ENCODE measurements around the gene HSPA12A. TPM values are rescaled to one million over a fixed set of nuclear protein-coding genes. Genes with fewer than 3 reads are reported as not detected.

Gene HSPA12A
- total and polyA plus RNA-seq, 2 donors (not counting 1 experiment from before 2014, with no cell fraction given), result 14.4 to 15.7 TPM

DNA sequence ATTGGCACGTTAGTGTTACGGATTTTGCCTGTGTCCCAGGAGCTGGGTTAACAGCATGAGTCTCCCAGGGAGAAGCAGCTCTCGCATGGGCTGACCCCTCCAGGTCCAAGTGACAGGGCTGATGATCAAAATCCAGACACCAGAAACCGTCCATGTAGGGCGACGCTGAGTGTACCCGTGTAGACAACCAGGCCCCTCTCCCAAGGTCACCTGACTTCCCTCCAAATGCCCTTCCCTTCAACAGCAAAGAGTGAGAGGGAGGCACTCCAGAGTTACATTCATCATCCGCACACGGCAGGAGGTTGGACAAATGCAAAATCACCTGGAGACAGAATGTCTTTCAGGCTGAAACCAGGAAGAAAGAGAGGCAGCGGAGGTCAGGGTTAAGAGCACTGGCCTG is 14.9 kb upstream of the HSPA12A start:
- no peak for TF ChIP-seq EZH2 (IDR thresholded peaks at IDR 0.05; ENCODE audit: low read length, missing control alignments)
- TF ChIP-seq, protein P1, sequence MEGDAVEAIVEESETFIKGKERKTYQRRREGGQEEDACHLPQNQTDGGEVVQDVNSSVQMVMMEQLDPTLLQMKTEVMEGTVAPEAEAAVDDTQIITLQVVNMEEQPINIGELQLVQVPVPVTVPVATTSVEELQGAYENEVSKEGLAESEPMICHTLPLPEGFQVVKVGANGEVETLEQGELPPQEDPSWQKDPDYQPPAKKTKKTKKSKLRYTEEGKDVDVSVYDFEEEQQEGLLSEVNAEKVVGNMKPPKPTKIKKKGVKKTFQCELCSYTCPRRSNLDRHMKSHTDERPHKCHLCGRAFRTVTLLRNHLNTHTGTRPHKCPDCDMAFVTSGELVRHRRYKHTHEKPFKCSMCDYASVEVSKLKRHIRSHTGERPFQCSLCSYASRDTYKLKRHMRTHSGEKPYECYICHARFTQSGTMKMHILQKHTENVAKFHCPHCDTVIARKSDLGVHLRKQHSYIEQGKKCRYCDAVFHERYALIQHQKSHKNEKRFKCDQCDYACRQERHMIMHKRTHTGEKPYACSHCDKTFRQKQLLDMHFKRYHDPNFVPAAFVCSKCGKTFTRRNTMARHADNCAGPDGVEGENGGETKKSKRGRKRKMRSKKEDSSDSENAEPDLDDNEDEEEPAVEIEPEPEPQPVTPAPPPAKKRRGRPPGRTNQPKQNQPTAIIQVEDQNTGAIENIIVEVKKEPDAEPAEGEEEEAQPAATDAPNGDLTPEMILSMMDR (conservative IDR thresholded peaks at IDR 0.05 in 1 of 2, IDR thresholded peaks at IDR 0.05 in 1 of 2; ENCODE audit: low read depth in 1 of 2, low read length in 2 of 2), result no peak
- no peak overlapping the region for H2AFZ ChIP-seq (ENCODE audit: low read length)
- no peaks in the 10 kb centered on the region for H3K36me3 ChIP-seq (ENCODE audit: control insufficient read depth, insufficient read depth, low read length)
- no peaks in the 10 kb centered on the region for H3K9me3 ChIP-seq (ENCODE audit: control insufficient read depth, insufficient read depth, low read depth, low read length)
- no peaks in the 10 kb centered on the region for H3K27me3 ChIP-seq (ENCODE audit: control insufficient read depth, insufficient read depth, low read length)
- H3K4me3 ChIP-seq (replicated peaks in 1 of 4; ENCODE audit: control extremely low read depth in 1 of 4, insufficient read depth in 1 of 4, low read depth in 3 of 4, low read length in 4 of 4), result no peak overlapping the region
- no peak overlapping the region for H3K4me2 ChIP-seq (ENCODE audit: extremely low read depth, insufficient read depth, low read length)
- no peaks in the 10 kb centered on the region for H3K79me2 ChIP-seq (ENCODE audit: control insufficient read depth, insufficient read depth, low read length)
- DNase-seq (ENCODE audit: low read depth in 2 of 2), result no peak
- no peak overlapping the region for H3K27ac ChIP-seq (ENCODE audit: insufficient read depth, low read length)
- no peaks in the 10 kb centered on the region for H4K20me1 ChIP-seq (ENCODE audit: control insufficient read depth, extremely low read depth, insufficient read depth, low read length)
- no peaks in the 10 kb centered on the region for H3K4me1 ChIP-seq (ENCODE audit: control insufficient read depth, extremely low read depth, insufficient read depth, low read length)
- no peak overlapping the region for H3K9ac ChIP-seq (ENCODE audit: insufficient read depth, low read length)

- Histone ChIP-seq H3K9me3 (ENCODE audit: control insufficient read depth, insufficient read depth, low read depth, low read length) (no peaks in the 10 kb centered on the region), H4K20me1 (ENCODE audit: control insufficient read depth, extremely low read depth, insufficient read depth, low read length) (no peaks in the 10 kb centered on the region), H2AFZ (ENCODE audit: low read length) (peak overlapping the region; percentile 85), H3K79me2 (ENCODE audit: control insufficient read depth, insufficient read depth, low read length) (no peaks in the 10 kb centered on the region), H3K4me2 (ENCODE audit: extremely low read depth, insufficient read depth, low read length) (no peak overlapping the region), H3K9ac (ENCODE audit: insufficient read depth, low read length) (no peak overlapping the region), H3K4me3 (replicated peaks in 1 of 4; ENCODE audit: control extremely low read depth in 1 of 4, insufficient read depth in 1 of 4, low read depth in 3 of 4, low read length in 4 of 4) (no peak overlapping the region), H3K27ac (ENCODE audit: insufficient read depth, low read length) (no peak overlapping the region), H3K36me3 (ENCODE audit: control insufficient read depth, insufficient read depth, low read length) (no peaks in the 10 kb centered on the region), H3K27me3 (ENCODE audit: control insufficient read depth, insufficient read depth, low read length) (no peaks in the 10 kb centered on the region), H3K4me1 (ENCODE audit: control insufficient read depth, extremely low read depth, insufficient read depth, low read length) (no peaks in the 10 kb centered on the region)
- TF ChIP-seq, protein P1 (conservative IDR thresholded peaks at IDR 0.05 in 1 of 2, IDR thresholded peaks at IDR 0.05 in 1 of 2; ENCODE audit: low read depth in 1 of 2, low read length in 2 of 2), result no peak
- no peak for TF ChIP-seq EZH2 (IDR thresholded peaks at IDR 0.05; ENCODE audit: low read length, missing control alignments)
- peak in 1 of 2 donors; percentile 25 for DNase-seq (ENCODE audit: low read depth in 2 of 2)
Observed at GRCh38 chr10:116756277-116756676, 13.9 kb upstream of the HSPA12A start.

DNA sequence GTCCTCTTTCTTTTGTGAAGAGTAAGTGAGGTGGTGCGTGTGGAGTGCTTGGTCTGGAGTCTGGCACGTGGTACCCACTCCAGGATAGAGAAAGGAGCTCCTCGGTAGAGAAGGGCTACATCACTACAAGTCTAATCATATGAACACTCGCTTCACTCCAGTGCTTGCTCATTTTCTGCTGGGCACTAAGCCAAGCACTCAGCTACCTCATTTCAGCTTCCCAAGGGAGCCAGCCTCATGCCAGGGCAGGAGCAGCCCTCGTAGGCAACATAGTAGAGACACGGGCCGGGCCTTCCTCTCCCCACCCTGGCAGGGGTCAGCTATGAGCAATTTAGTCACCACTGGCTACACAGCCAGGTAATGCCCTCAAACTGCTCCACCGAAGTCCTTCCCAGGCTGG is 11.4 kb upstream of the HSPA12A start:
- no peak overlapping the region for H3K9ac ChIP-seq (ENCODE audit: insufficient read depth, low read length)
- H2AFZ ChIP-seq (ENCODE audit: low read length), result no peak overlapping the region
- no peaks in the 10 kb centered on the region for H3K36me3 ChIP-seq (ENCODE audit: control insufficient read depth, insufficient read depth, low read length)
- H3K4me2 ChIP-seq (ENCODE audit: extremely low read depth, insufficient read depth, low read length), result no peak overlapping the region
- no peak overlapping the region for H3K4me3 ChIP-seq (replicated peaks in 1 of 4; ENCODE audit: control extremely low read depth in 1 of 4, insufficient read depth in 1 of 4, low read depth in 3 of 4, low read length in 4 of 4)
- DNase-seq (ENCODE audit: low read depth in 2 of 2), result peak in 1 of 2 donors; percentile 42
- TF ChIP-seq, protein P1 (conservative IDR thresholded peaks at IDR 0.05 in 1 of 2, IDR thresholded peaks at IDR 0.05 in 1 of 2; ENCODE audit: low read depth in 1 of 2, low read length in 2 of 2), result no peak
- no peak for TF ChIP-seq EZH2 (IDR thresholded peaks at IDR 0.05; ENCODE audit: low read length, missing control alignments)
- no peaks in the 10 kb centered on the region for H3K79me2 ChIP-seq (ENCODE audit: control insufficient read depth, insufficient read depth, low read length)
- no peaks in the 10 kb centered on the region for H3K9me3 ChIP-seq (ENCODE audit: control insufficient read depth, insufficient read depth, low read depth, low read length)
- H4K20me1 ChIP-seq (ENCODE audit: control insufficient read depth, extremely low read depth, insufficient read depth, low read length), result no peaks in the 10 kb centered on the region
- H3K4me1 ChIP-seq (ENCODE audit: control insufficient read depth, extremely low read depth, insufficient read depth, low read length), result no peaks in the 10 kb centered on the region
- H3K27ac ChIP-seq (ENCODE audit: insufficient read depth, low read length), result no peak overlapping the region
- H3K27me3 ChIP-seq (ENCODE audit: control insufficient read depth, insufficient read depth, low read length), result no peaks in the 10 kb centered on the region

Measured in fibroblast of lung (primary cell).